ENCODE data around the gene TCAF2.
"Not testable (repeated sequence)": the region's sequence is repeated elsewhere in the genome, so short reads cannot be mapped to it uniquely, and the experiment has no call there.

GRCh38 chr7:143635364-143636240, 14.8 kb downstream of the TCAF2 start:
- TF ChIP-seq, protein P1, sequence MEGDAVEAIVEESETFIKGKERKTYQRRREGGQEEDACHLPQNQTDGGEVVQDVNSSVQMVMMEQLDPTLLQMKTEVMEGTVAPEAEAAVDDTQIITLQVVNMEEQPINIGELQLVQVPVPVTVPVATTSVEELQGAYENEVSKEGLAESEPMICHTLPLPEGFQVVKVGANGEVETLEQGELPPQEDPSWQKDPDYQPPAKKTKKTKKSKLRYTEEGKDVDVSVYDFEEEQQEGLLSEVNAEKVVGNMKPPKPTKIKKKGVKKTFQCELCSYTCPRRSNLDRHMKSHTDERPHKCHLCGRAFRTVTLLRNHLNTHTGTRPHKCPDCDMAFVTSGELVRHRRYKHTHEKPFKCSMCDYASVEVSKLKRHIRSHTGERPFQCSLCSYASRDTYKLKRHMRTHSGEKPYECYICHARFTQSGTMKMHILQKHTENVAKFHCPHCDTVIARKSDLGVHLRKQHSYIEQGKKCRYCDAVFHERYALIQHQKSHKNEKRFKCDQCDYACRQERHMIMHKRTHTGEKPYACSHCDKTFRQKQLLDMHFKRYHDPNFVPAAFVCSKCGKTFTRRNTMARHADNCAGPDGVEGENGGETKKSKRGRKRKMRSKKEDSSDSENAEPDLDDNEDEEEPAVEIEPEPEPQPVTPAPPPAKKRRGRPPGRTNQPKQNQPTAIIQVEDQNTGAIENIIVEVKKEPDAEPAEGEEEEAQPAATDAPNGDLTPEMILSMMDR (IDR thresholded peaks at IDR 0.05) = not testable (repeated sequence)
- not testable (repeated sequence) for TF ChIP-seq POLR2A (IDR thresholded peaks at IDR 0.05)
